Measurements from ENCODE around the gene DPYD.

The DPYD gene

GRCh38 chr1:97929874-97930851 lies 9.3 kb upstream of the DPYD start:
- H3K27me3 ChIP-seq (ENCODE audit: insufficient read depth, poor library complexity, severe bottlenecking) = no peaks in the 10 kb centered on the region
- no peak for TF ChIP-seq CTCF (IDR thresholded peaks at IDR 0.05; ENCODE audit: poor library complexity, severe bottlenecking)
- DNase-seq (ENCODE audit: low spot score) = no peak

GRCh38 chr1:97926017-97926708 lies 5.3 kb upstream of the DPYD start:
- DNase-seq (ENCODE audit: low spot score) (no peak), ATAC-seq (ENCODE audit: low read depth) (no peak)
- Histone ChIP-seq H3K4me1 (ENCODE audit: insufficient read depth, poor library complexity, severe bottlenecking) (no peaks in the 10 kb centered on the region), H3K27me3 (ENCODE audit: insufficient read depth, poor library complexity, severe bottlenecking) (no peaks in the 10 kb centered on the region), H3K4me3 (ENCODE audit: severe bottlenecking) (no peak overlapping the region), H3K27ac (ENCODE audit: poor library complexity, severe bottlenecking) (no peak overlapping the region), H3K9me3 (ENCODE audit: severe bottlenecking) (no peaks in the 10 kb centered on the region), H3K36me3 (ENCODE audit: low read depth) (no peaks in the 10 kb centered on the region)
- TF ChIP-seq CTCF (IDR thresholded peaks at IDR 0.05; ENCODE audit: poor library complexity, severe bottlenecking) = no peak

More at GRCh38 chr1:97929874-97930851, 9.3 kb upstream of the DPYD start:
- no peaks in the 10 kb centered on the region for H3K4me1 ChIP-seq (ENCODE audit: insufficient read depth, poor library complexity, severe bottlenecking)
- no peak for ATAC-seq (ENCODE audit: low read depth)
- no peaks in the 10 kb centered on the region for H3K9me3 ChIP-seq (ENCODE audit: severe bottlenecking)
- no peaks in the 10 kb centered on the region for H3K36me3 ChIP-seq (ENCODE audit: low read depth)
- no peak overlapping the region for H3K27ac ChIP-seq (ENCODE audit: poor library complexity, severe bottlenecking)
- no peak overlapping the region for H3K4me3 ChIP-seq (ENCODE audit: severe bottlenecking)

GRCh38 chr1:97925151-97925550 lies 4.3 kb upstream of the DPYD start:
- Histone ChIP-seq H3K36me3 (ENCODE audit: low read depth) (no peaks in the 10 kb centered on the region), H3K4me1 (ENCODE audit: insufficient read depth, poor library complexity, severe bottlenecking) (no peaks in the 10 kb centered on the region), H3K4me3 (ENCODE audit: severe bottlenecking) (no peak overlapping the region), H3K9me3 (ENCODE audit: severe bottlenecking) (no peaks in the 10 kb centered on the region), H3K27ac (ENCODE audit: poor library complexity, severe bottlenecking) (no peak overlapping the region), H3K27me3 (ENCODE audit: insufficient read depth, poor library complexity, severe bottlenecking) (no peaks in the 10 kb centered on the region)
- DNase-seq (ENCODE audit: low spot score) (no peak), ATAC-seq (ENCODE audit: low read depth) (no peak)
- TF ChIP-seq CTCF (IDR thresholded peaks at IDR 0.05; ENCODE audit: poor library complexity, severe bottlenecking) = no peak

GRCh38 chr1:97923811-97924210 lies 3.0 kb upstream of the DPYD start:
- no peaks in the 10 kb centered on the region for H3K27me3 ChIP-seq (ENCODE audit: insufficient read depth, poor library complexity, severe bottlenecking)

More at GRCh38 chr1:97923811-97924210, 3.0 kb upstream of the DPYD start:
- no peaks in the 10 kb centered on the region for H3K9me3 ChIP-seq (ENCODE audit: severe bottlenecking)
- no peak for ATAC-seq (ENCODE audit: low read depth)
- no peak overlapping the region for H3K27ac ChIP-seq (ENCODE audit: poor library complexity, severe bottlenecking)
- no peak overlapping the region for H3K4me3 ChIP-seq (ENCODE audit: severe bottlenecking)
- H3K4me1 ChIP-seq (ENCODE audit: insufficient read depth, poor library complexity, severe bottlenecking) = peaks cover 5% of the 10 kb centered on the region
- no peak for DNase-seq (ENCODE audit: low spot score)
- H3K36me3 ChIP-seq (ENCODE audit: low read depth) = no peaks in the 10 kb centered on the region; the same call in 1 of the 2 replicates
- no peak for TF ChIP-seq CTCF (IDR thresholded peaks at IDR 0.05; ENCODE audit: poor library complexity, severe bottlenecking)

Measured in RWPE2 (cell line).